GM10248 (cell line): ENCODE data around the gene MYO9B.

ENCODE experiments used
- CTCF ChIA-PET: fragments of 300-600 bp; sonication (Branson Sonifier 250); formaldehyde crosslinking; extraction: SDS; loops from one replicate; lab custom pipeline; 2021; ENCODE audit warnings: antibody characterized with exemption; lab: Yijun Ruan, JAX
- POLR2A ChIA-PET: fragments of 350-650 bp; sonication (Branson Sonifier 250); formaldehyde crosslinking; extraction: SDS; loops from one replicate; lab custom pipeline; 2020; ENCODE audit warnings: antibody characterized with exemption; lab: Yijun Ruan, JAX
- DNase-seq: peaks from one replicate; pipeline ENCODE4 v3.0.0; 2012; ENCODE audit errors: extremely low spot score
- TF ChIP-seq, protein P1 (sequence below): IDR thresholded peaks from 2 replicates; pipeline ENCODE4 v1.5.1; 2012; ENCODE audit warnings: mild to moderate bottlenecking, low read depth; ENCODE audit errors: extremely low read depth, missing control alignments, control extremely low read depth

Gene MYO9B

DNA sequence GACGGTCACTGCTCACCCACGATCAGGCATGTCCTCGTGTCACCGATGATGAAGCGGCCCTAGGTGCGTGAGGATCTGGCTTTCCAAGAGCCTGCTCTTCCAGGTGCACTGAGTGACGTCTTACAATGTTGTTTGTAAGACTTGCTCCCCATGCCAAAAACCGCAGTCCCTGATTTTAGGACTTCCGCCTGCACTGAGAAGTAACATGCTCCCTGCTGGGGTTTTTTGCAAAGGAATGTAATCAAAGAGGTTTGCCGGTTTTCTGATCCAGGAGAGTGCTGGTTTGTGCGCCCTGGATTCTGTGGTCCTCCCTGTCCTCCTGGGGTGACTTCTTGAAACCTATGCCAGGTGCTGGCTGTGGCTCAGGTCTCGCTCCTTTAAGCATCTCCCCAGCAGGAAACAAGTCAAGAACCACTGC, 38.8 kb downstream of the MYO9B start:
- POLR2A ChIA-PET, result no interaction called here
- TF ChIP-seq, protein P1, sequence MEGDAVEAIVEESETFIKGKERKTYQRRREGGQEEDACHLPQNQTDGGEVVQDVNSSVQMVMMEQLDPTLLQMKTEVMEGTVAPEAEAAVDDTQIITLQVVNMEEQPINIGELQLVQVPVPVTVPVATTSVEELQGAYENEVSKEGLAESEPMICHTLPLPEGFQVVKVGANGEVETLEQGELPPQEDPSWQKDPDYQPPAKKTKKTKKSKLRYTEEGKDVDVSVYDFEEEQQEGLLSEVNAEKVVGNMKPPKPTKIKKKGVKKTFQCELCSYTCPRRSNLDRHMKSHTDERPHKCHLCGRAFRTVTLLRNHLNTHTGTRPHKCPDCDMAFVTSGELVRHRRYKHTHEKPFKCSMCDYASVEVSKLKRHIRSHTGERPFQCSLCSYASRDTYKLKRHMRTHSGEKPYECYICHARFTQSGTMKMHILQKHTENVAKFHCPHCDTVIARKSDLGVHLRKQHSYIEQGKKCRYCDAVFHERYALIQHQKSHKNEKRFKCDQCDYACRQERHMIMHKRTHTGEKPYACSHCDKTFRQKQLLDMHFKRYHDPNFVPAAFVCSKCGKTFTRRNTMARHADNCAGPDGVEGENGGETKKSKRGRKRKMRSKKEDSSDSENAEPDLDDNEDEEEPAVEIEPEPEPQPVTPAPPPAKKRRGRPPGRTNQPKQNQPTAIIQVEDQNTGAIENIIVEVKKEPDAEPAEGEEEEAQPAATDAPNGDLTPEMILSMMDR, result no peak
- CTCF ChIA-PET, result no interaction called here
- DNase-seq, result no peak

DNA sequence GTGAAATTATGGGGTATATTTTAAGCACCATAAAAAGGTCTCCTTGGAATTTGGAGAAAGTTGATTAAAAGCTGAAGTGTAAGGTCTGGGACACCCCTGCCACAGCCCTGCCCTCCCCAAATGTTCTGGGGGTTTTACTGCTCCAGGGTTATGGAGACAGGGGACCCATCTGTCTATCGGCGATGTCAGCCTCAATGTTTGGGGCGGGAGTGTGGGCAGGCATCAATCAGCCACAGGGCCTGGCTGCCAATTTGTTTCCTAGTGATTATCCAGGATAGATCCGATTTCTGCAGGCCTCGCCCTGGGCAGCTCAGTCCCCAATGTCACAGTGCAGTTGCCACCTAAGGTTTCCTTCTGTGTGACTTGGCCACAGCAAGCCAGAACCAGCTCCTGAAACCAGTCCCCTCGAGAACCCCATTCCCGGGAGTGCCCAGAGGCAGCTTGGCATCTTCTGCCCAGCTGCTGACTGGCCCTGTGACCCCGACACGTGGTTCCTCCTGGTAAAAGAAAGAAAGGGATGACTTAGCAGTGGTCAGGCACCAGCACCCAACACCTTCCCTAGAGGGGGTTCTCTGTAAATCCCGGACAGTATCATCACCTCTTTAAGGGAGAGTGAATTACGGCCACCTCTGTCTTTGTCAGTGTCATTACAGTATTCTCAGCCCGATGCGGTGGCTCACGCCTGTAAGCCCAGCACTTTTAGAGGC, 41.6 kb downstream of the MYO9B start:
- POLR2A ChIA-PET, result no interaction called here
- TF ChIP-seq, protein P1, result no peak
- DNase-seq, result no peak
- CTCF ChIA-PET, result interaction anchor here (1.8 to 2.6 kb wide), 2 partner anchors 8 to 11 kb away, joined by 4 to 15 read pairs; no protein-coding TSS in a partner anchor

DNA sequence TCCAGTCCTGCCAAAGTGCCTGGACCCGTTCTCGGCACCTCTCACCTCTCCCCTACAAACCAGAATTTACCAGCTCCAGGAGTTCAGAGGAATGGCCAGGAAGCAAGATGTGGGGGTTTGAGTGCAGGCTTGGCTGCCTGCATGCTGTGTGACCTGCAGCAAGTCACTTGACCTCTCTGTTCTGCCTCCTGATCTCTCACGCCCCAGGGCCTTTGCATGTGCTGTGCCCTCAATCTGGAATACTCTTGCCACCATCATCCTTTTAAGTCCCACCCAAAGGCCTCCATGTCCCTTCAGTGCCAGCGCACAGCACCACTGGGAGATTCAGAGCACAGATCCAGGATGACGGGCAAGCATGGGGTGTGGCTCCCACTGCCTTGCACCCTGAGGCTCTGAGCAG, 43.4 kb downstream of the MYO9B start:
- DNase-seq, result no peak
- TF ChIP-seq, protein P1, result no peak
- POLR2A ChIA-PET, result no interaction called here
- CTCF ChIA-PET, result interaction anchor here (1.2 to 1.7 kb wide), 2 partner anchors 9 to 11 kb away, joined by 4 to 5 read pairs; no protein-coding TSS in a partner anchor

DNA sequence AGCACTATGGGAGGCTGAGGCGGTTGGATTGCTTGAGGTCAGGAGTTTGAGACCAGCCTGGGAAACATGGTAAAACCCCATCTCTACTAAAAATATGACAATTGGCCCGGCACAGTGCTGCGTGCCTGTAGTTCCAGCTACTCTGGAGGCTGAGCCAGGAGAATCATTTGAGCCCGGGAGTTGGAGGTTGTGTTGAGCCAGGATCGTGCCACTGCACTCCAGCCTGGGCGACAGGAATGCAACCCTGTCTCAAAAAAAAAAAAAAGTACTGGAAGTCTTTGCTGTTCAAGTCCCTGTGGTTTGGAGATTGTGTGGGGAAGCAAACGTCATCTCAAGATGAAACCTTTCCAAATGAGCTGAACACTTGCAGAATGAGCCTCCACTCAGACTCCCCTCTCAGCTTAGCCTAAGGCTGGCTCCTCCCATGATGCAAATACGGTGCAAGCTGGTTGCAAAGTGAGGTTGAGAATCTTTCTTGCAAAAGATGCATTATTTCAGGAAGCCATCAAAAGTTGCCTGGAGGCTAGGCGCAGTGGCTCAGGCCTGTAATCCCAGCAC, 46.2 kb downstream of the MYO9B start:
- TF ChIP-seq, protein P1, result no peak
- CTCF ChIA-PET, result interaction anchor here (1.3 to 3.1 kb wide), 4 partner anchors 11 to 45 kb away, joined by 3 to 15 read pairs (median 6); no protein-coding TSS in a partner anchor
- peak; percentile 46 for DNase-seq
- POLR2A ChIA-PET, result interaction anchor here (0.7 to 1.2 kb wide), 4 partner anchors 9 to 1400 kb away, joined by 3 to 6 read pairs (median 4); no protein-coding TSS in a partner anchor

DNA sequence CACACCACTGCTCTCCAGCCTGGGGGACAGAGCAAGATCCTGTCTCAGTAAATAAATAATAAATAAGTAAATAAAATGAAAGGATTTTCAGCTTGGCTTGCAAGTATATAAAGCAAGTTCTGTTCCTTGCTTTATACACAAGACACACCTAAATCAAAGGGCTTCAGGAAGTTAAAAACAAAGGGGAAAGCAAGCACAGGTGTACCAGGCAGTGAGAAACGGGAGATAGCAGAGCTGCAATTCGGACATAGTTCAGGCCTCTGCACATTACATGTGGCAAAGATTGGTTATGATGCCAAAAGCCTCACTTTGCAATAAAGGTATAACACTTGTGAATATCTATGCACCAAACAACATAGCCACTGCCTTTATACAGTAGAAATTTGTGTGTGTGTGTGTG, 47.5 kb downstream of the MYO9B start:
- no peak for DNase-seq
- TF ChIP-seq, protein P1, result no peak
- POLR2A ChIA-PET, result no interaction called here
- CTCF ChIA-PET, result interaction anchor here (1.0 to 3.1 kb wide), 4 partner anchors 12 to 43 kb away, joined by 3 to 15 read pairs (median 6); no protein-coding TSS in a partner anchor

DNA sequence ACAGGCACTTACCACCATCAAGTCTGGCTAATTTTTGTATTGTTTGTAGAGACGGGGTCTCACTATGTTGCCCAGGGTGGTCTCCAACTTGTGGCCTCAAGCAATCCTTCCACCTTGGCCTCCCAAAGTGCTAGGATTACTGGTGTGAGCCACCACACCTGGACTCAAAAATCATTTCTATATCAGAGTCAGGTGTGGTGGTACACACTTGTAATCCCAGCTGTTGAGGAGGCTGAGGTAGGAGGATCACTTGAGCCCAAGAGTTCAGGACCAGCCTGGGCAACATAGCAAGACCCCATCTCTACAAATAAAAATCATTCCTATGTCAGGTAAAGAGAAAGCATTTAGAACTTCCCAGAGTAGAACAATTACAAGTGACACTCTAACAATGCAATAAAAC, 48.4 kb downstream of the MYO9B start:
- TF ChIP-seq, protein P1, result no peak
- CTCF ChIA-PET, result interaction anchor here (1.6 to 3.1 kb wide), 2 partner anchors 13 to 39 kb away, joined by 6 to 15 read pairs; no protein-coding TSS in a partner anchor

More for the DNA sequence above, 48.4 kb downstream of the MYO9B start:
- POLR2A ChIA-PET, result no interaction called here
- no peak for DNase-seq
